Measurements from ENCODE around the gene METRN.

DNA sequence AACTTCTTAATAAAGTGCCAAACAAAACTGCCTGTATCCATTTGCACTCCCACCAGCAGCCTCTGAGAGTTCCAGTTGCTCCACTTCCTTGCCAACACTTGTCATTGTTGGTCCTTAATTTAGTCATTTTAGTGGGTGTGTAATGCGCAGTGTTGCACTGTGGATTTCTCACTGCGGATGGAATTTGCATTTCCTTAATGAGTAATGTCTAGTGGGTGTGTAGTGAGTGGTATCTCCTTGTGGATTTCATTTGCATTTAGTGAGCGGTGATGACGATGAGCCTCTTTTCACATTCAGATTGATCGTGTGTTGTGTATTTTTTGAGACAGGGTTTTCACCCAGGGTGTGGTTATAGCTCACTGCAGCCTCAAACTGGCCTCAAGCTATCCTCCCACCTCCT is 41.5 kb downstream of the METRN start:
- TF ChIP-seq CTCF (IDR thresholded peaks at IDR 0.05; ENCODE audit: low read depth, low read length) (no peak), EZH2phosphoT487 (IDR thresholded peaks at IDR 0.05; ENCODE audit: low read depth) (no peak)
